H1 (cell line): Measurements from ENCODE around the gene SNX20. TPM values are rescaled to one million over a fixed set of nuclear protein-coding genes. Genes with fewer than 3 reads are reported as not detected.

ENCODE experiments used
- ASH2L ChIP-seq: fragments of 200-600, 300-600 bp; sonication (generic); IDR thresholded peaks from one replicate; pipeline ENCODE4 v1.7.1; 2017; ENCODE audit warnings: low read length
- CBX8 ChIP-seq: fragments of 300-800, 300-1000 bp; sonication (generic); IDR thresholded peaks from 2 replicates; pipeline ENCODE4 v1.7.1; 2016; ENCODE audit warnings: low read depth, low read length, borderline replicate concordance
- RAD21 ChIP-seq, 2 experiments: IDR thresholded peaks in 1 of 2; conservative IDR thresholded peaks in 1 of 2; 2 replicates each; pipeline ENCODE4 v1.6.1; 2011; ENCODE audit warnings: low read depth in 2 of 2, low read length in 2 of 2, improper control_type of control experiment in 1 of 2, inconsistent platforms in 1 of 2, mild to moderate bottlenecking in 1 of 2, moderate library complexity in 1 of 2
- SP1 ChIP-seq: IDR thresholded peaks from 2 replicates; pipeline ENCODE4 v1.6.1; 2011; ENCODE audit warnings: low read depth, low read length
- polyA plus RNA-seq, 7 experiments: library from polyadenylated mRNA; depleted of rRNA in 3 of 7; stranded (reverse) in 5 of 7; unstranded in 2 of 7; fragments of >200 nt in 5 of 7; fragments of 200-250 nt in 2 of 7; gene quantifications; 1 replicate in 5 of 7; 2 replicates in 1 of 7; 4 replicates in 1 of 7; pipeline versions ENCODE4 v1.2.1 to v1.2.3, GENCODE V29; 2011 to 2013; ENCODE audit warnings: missing spikeins in 2 of 7, mixed read lengths in 2 of 7
- total RNA-seq: library from RNA; stranded (reverse); fragmentation: NEBNext Ultra II Directional; extraction: Animal tissue kit (Norgen Biotek cat#: 25700); gene quantifications from 2 replicates; pipeline ENCODE4 v1.2.1, GENCODE V29; 2021

The SNX20 gene
- total and polyA plus RNA-seq, 2 of the 8 experiments (the other 6 are each of a cell fraction or from before 2014, with no cell fraction given), result not detected

- TF ChIP-seq RAD21 (IDR thresholded peaks at IDR 0.05 in 1 of 2, conservative IDR thresholded peaks at IDR 0.05 in 1 of 2; ENCODE audit: low read depth in 2 of 2, low read length in 2 of 2) (no peak), ASH2L (no peak), SP1 (no peak), CBX8 (no peak)
Measured at GRCh38 chr16:50697881-50698767, 17.0 kb upstream of the SNX20 start (continued).
